C4-2B (cell line): ENCODE measurements around the gene BAG3.
"Not testable (repeated sequence)": the region's sequence is repeated elsewhere in the genome, so short reads cannot be mapped to it uniquely, and the experiment has no call there.

ENCODE experiments used
- H3K27ac ChIP-seq: fragments of 450-650 bp; 2 replicates; pipeline ENCODE4 v1.5.1; 2017
- CTCF ChIP-seq: fragments of 450-650 bp; conservative IDR thresholded peaks from 2 replicates; pipeline ENCODE4 v1.5.1; 2017; ENCODE audit warnings: mild to moderate bottlenecking
- ZFX ChIP-seq: fragments of 450-650 bp; IDR thresholded peaks from 2 replicates; pipeline ENCODE4 v1.6.1; 2017

Gene BAG3

GRCh38 chr10:119658274-119658673 is 7.1 kb downstream of the BAG3 start:
- TF ChIP-seq ZFX (no peak), CTCF (no peak)
- H3K27ac ChIP-seq, result peak overlapping the region; percentile 82

- H3K27ac ChIP-seq, result peak overlapping the region; percentile 82; the same call in 1 of the 2 replicates
- no peak for TF ChIP-seq CTCF
- TF ChIP-seq ZFX, result no peak
These were observed 8.8 kb downstream of the BAG3 start for GRCh38 chr10:119659951-119660350.

- H3K27ac ChIP-seq, result not testable (repeated sequence)
These were observed 11.0 kb downstream of the BAG3 start for GRCh38 chr10:119662076-119662605.

- no peak overlapping the region; the same call in 1 of the 2 replicates for H3K27ac ChIP-seq
- TF ChIP-seq ZFX (no peak), CTCF (no peak)
These were observed 12.9 kb downstream of the BAG3 start for GRCh38 chr10:119663866-119664698.

DNA sequence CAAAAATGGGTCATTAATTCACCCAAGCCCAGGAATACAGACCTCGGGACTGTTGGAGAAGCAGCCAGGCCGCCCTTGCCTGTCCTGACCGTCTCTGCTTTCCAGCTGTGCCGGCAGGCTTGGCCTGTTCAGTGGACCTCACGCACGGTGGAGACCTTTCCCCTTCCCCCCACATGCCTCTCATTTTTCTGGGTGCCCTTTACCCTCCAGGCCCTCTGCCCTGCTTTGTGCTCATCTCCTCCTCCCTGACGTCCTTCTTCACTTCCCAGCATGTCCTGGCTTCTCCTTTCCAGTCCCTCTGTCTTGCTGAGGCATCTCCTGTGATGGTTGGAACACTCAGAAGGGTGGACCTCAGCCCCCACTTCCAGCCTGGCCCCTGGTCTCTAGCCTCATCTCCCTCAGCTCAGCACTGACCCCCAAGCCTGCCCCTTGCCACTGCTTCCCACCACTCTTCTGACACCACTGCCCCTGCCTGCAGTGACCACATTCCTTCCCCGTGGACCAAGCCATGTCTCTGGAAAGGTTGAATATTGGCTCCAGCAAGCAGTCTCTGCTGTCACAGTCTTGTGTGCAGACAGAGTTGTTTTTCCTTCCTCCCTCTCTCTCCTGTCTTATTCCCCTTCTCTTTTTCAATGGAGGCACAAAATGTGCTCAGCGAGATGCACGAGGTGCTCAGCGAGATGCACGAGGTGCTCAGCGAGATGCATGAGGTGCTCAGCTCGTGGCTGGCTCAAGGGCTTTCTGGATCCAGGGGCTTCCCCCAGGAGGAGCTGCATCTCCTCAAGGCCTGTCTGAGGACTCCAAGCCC is 14.9 kb downstream of the BAG3 start:
- TF ChIP-seq CTCF (no peak), ZFX (no peak)
- no peak overlapping the region for H3K27ac ChIP-seq

GRCh38 chr10:119666709-119667004 is 15.5 kb downstream of the BAG3 start:
- H3K27ac ChIP-seq, result peak overlapping the region; percentile 58; the same call in 1 of the 2 replicates
- TF ChIP-seq ZFX (no peak), CTCF (no peak)

GRCh38 chr10:119667562-119668328 is 16.6 kb downstream of the BAG3 start:
- TF ChIP-seq ZFX (no peak), CTCF (no peak)

More at GRCh38 chr10:119667562-119668328, 16.6 kb downstream of the BAG3 start:
- peak overlapping the region; percentile 58 for H3K27ac ChIP-seq
